Mesendoderm (in vitro differentiated cells): ENCODE results near the gene CXCL11.

Experiments
- DNase-seq: peaks from one replicate; pipeline ENCODE4 v3.0.0; 2013
- H2AK5ac ChIP-seq: 2 replicates; pipeline ENCODE4 v1.6.1; 2013; ENCODE audit warnings: low read length, inconsistent platforms
- H2BK120ac ChIP-seq: 2 replicates; pipeline ENCODE4 v1.6.1; 2013; ENCODE audit warnings: low read depth, mild to moderate bottlenecking, low read length, moderate library complexity, mixed read lengths
- H2BK15ac ChIP-seq: replicated peaks from 2 replicates; pipeline ENCODE4 v1.6.1; 2013; ENCODE audit warnings: low read depth, mild to moderate bottlenecking, moderate library complexity
- H2BK5ac ChIP-seq: 2 replicates; pipeline ENCODE4 v1.6.1; 2013; ENCODE audit warnings: low read length, inconsistent platforms
- H3K18ac ChIP-seq: 2 replicates; pipeline ENCODE4 v1.6.1; 2013; ENCODE audit warnings: mild to moderate bottlenecking, low read length, mixed read lengths
- H3K23ac ChIP-seq: one replicate; pipeline ENCODE4 v1.6.1; 2013; ENCODE audit warnings: low read length
- H3K27ac ChIP-seq: 2 replicates; pipeline ENCODE4 v1.5.1; 2013; ENCODE audit warnings: low read depth, mild to moderate bottlenecking, inconsistent platforms, low read length, moderate library complexity
- H3K27me3 ChIP-seq: 2 replicates; pipeline ENCODE4 v1.6.1; 2013; ENCODE audit warnings: low read length, control low read depth, mild to moderate bottlenecking, inconsistent platforms; ENCODE audit not compliant: insufficient read depth, poor library complexity
- H3K36me3 ChIP-seq: 2 replicates; pipeline ENCODE4 v1.6.1; 2013; ENCODE audit warnings: low read length, inconsistent platforms; ENCODE audit not compliant: control insufficient read depth, insufficient read depth
- H3K4ac ChIP-seq: one replicate; pipeline ENCODE4 v1.6.1; 2013; ENCODE audit warnings: low read depth, mild to moderate bottlenecking, low read length, moderate library complexity
- H3K4me1 ChIP-seq: 2 replicates; pipeline ENCODE4 v1.6.1; 2013; ENCODE audit warnings: low read depth, low read length, inconsistent platforms; ENCODE audit not compliant: control insufficient read depth
- H3K4me2 ChIP-seq: 2 replicates; pipeline ENCODE4 v1.6.1; 2013; ENCODE audit warnings: low read length
- H3K4me3 ChIP-seq: 2 replicates; pipeline ENCODE4 v1.5.1; 2013; ENCODE audit warnings: mild to moderate bottlenecking, low read length
- H3K56ac ChIP-seq: one replicate; pipeline ENCODE4 v1.6.1; 2013; ENCODE audit warnings: low read length
- H3K79me1 ChIP-seq: 2 replicates; pipeline ENCODE4 v1.6.1; 2013; ENCODE audit warnings: low read length, inconsistent platforms
- H3K79me2 ChIP-seq: 2 replicates; pipeline ENCODE4 v1.6.1; 2013; ENCODE audit warnings: mild to moderate bottlenecking, low read length; ENCODE audit not compliant: control insufficient read depth, insufficient read depth
- H3K9ac ChIP-seq: 2 replicates; pipeline ENCODE4 v1.6.1; 2013; ENCODE audit warnings: low read length, inconsistent platforms
- H4K5ac ChIP-seq: one replicate; pipeline ENCODE4 v1.6.1; 2013; ENCODE audit warnings: low read length
- H4K8ac ChIP-seq: one replicate; pipeline ENCODE4 v1.6.1; 2013; ENCODE audit warnings: low read depth, mild to moderate bottlenecking, control low read depth, low read length, moderate library complexity
- WGBS: extraction: QIAGEN DNeasy Blood & Tissue Kit; methylation state at CpG from one replicate; pipeline ENCODE4 v1.1.7; 2013; ENCODE audit warnings: low lambda C conversion rate, missing lambda C conversion rate; ENCODE audit not compliant: insufficient coverage; ENCODE audit errors: extremely low coverage; 5-methylcytosine and 5-hydroxymethylcytosine counted together

Gene CXCL11

GRCh38 chr4:75989846-75990528 is 45.9 kb downstream of the CXCL11 start:
- Histone ChIP-seq H4K5ac (no peak overlapping the region), H3K36me3 (no peaks in the 10 kb centered on the region), H3K27ac (no peak overlapping the region), H4K8ac (no peak overlapping the region), H2BK15ac (no peak overlapping the region), H3K4ac (no peak overlapping the region), H3K27me3 (no peaks in the 10 kb centered on the region), H3K9ac (peak overlapping the region; percentile 90), H3K4me1 (peaks cover 2% of the 10 kb centered on the region), H3K4me3 (peak overlapping the region; percentile 71), H3K18ac (peak overlapping the region; percentile 16), H3K56ac (peak overlapping the region; percentile 93), H3K79me1 (peaks cover 20% of the 10 kb centered on the region), H3K4me2 (peak overlapping the region; percentile 60), H2BK5ac (no peak overlapping the region), H3K79me2 (peaks cover 50% of the 10 kb centered on the region), H2AK5ac (no peak overlapping the region), H2BK120ac (no peak overlapping the region), H3K23ac (no peak overlapping the region)
- no CpG with 5 or more reads among the region's 20 CpGs for WGBS
- no peak for DNase-seq

GRCh38 chr4:75985116-75985515 is 50.8 kb downstream of the CXCL11 start:
- no peak overlapping the region for H3K18ac ChIP-seq
- no peak overlapping the region for H2BK120ac ChIP-seq
- no peak overlapping the region for H2BK5ac ChIP-seq
- H2BK15ac ChIP-seq = no peak overlapping the region
- H3K4me3 ChIP-seq = no peak overlapping the region
- H4K5ac ChIP-seq = no peak overlapping the region
- no peak overlapping the region for H3K23ac ChIP-seq
- H3K27ac ChIP-seq = no peak overlapping the region
- H3K4me2 ChIP-seq = no peak overlapping the region
- H3K36me3 ChIP-seq = no peaks in the 10 kb centered on the region
- no peak overlapping the region for H3K4ac ChIP-seq
- DNase-seq = no peak
- no peak overlapping the region for H2AK5ac ChIP-seq
- H3K79me2 ChIP-seq = peaks cover 56% of the 10 kb centered on the region
- no peak overlapping the region for H4K8ac ChIP-seq
- peaks cover 24% of the 10 kb centered on the region for H3K79me1 ChIP-seq
- WGBS = no CpG with 5 or more reads among the region's 3 CpGs
- no peaks in the 10 kb centered on the region for H3K27me3 ChIP-seq
- H3K9ac ChIP-seq = no peak overlapping the region
- H3K56ac ChIP-seq = no peak overlapping the region
- peaks cover 2% of the 10 kb centered on the region for H3K4me1 ChIP-seq
